Stomach (tissue), 9 donors: ENCODE measurements around the gene ELN. TPM values are rescaled to one million over a fixed set of nuclear protein-coding genes. Genes with fewer than 3 reads are reported as not detected.

Experiments used
- DNase-seq, 2 donors: peaks; one replicate each; pipeline versions ENCODE4 v3.0.0 to v3.0.0-alpha.2; 2013 to 2019
- H3K27ac ChIP-seq, 5 donors: fragments of 200-600 bp in 4 of 5; sonication (generic) in 4 of 5; one replicate each; pipeline ENCODE4 v1.5.1; 2013 to 2019; ENCODE audit warnings: mild to moderate bottlenecking in 1 of 5, moderate library complexity in 1 of 5
- H3K27me3 ChIP-seq, 3 donors: fragments of 200-600 bp; sonication (generic); one replicate each; pipeline ENCODE4 v1.5.1; 2017 to 2019; ENCODE audit warnings: mixed run types in 1 of 3
- H3K36me3 ChIP-seq, 4 donors: fragments of 200-600 bp; sonication (generic); 1 replicate in 3 of 4; 2 replicates in 1 of 4; pipeline ENCODE4 v1.5.1; 2016 to 2019
- H3K4me1 ChIP-seq, 4 donors: fragments of 200-600 bp; sonication (generic); one replicate each; pipeline ENCODE4 v1.5.1; 2016 to 2019
- H3K4me3 ChIP-seq, 4 donors: fragments of 200-600 bp; sonication (generic) in 3 of 4; one replicate each; pipeline ENCODE4 v1.5.1; 2016 to 2019; ENCODE audit warnings: mild to moderate bottlenecking in 1 of 4
- H3K9me3 ChIP-seq, 4 donors: fragments of 200-600 bp; sonication (generic); one replicate each; pipeline ENCODE4 v1.5.1; 2016 to 2019
- CTCF ChIP-seq, 7 experiments: fragments of 450-650 bp in 4 of 7; fragments of 200-600 bp in 3 of 7; sonication (generic) in 3 of 7; IDR thresholded peaks; one replicate each; pipeline ENCODE4 v1.5.1; 2016 to 2019; ENCODE audit warnings: antibody characterized with exemption in 7 of 7, control low read depth in 2 of 7, mild to moderate bottlenecking in 1 of 7
- EP300 ChIP-seq: sonication (generic); formaldehyde crosslinking; IDR thresholded peaks from one replicate; pipeline ENCODE4 v1.6.1; 2017; ENCODE audit warnings: antibody characterized with exemption
- POLR2A ChIP-seq, 4 donors: fragments of 450-650 bp; IDR thresholded peaks; one replicate each; pipeline ENCODE4 v1.6.1; 2016; ENCODE audit warnings: antibody characterized with exemption in 4 of 4, control low read depth in 2 of 4, mild to moderate bottlenecking in 1 of 4, moderate library complexity in 1 of 4
- POLR2AphosphoS5 ChIP-seq, 3 donors: sonication (generic); formaldehyde crosslinking; IDR thresholded peaks; one replicate each; pipeline ENCODE4 v1.6.1; 2016; ENCODE audit warnings: antibody characterized with exemption in 3 of 3
- WGBS, 5 donors: extraction: QIAGEN DNeasy Blood & Tissue Kit in 3 of 5; methylation state at CpG; one replicate each; pipeline versions ENCODE4 v1.1.5 to v1.1.7; 2013 to 2018; 5-methylcytosine and 5-hydroxymethylcytosine counted together
- intact Hi-C: fragments of 100-400 bp; cut with DNase I; formaldehyde crosslinking; loops from one replicate; pipeline ENCODE4 v1.15.1; 2023; ENCODE audit warnings: low total_unique reads
- polyA plus RNA-seq, 3 donors: library from polyadenylated mRNA; stranded (reverse); fragments of 200-250 nt; gene quantifications; one replicate each; pipeline ENCODE4 v1.2.3, GENCODE V29; 2013
- total RNA-seq, 5 donors: library from RNA; depleted of rRNA; stranded (reverse); fragments of >200 nt; gene quantifications; one replicate each; pipeline versions ENCODE4 v1.1.0 to v1.2.3, GENCODE V29; 2014 to 2016
- donor health status: healthy with polysubstance abuse.
- donor health status: Bipolar disorder and iron deficiency.
- donor health status: healthy.

The ELN gene
- total and polyA plus RNA-seq, 8 donors: 19.4 to 274 (median 66.5) TPM

DNA sequence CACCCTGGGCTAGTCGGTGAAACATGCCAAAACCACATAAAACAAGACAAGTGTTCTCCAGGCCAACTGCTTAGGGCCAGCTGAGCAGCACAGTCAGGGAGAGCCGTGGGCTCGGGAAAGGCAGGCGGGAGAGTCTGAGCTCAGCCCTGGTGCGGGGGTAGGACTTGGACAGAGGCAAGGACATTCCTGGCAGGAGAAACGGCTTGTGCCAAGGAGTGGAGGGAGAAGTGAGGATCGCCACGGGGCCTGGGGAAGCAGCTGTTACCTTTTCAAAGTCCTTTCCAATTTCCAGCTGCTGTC, 4.2 kb downstream of the ELN start:
- peaks cover 27 to 79% (median 66%) of the 10 kb centered on the region in 4 donors for H3K4me1 ChIP-seq
- peak overlapping the region in 4 of 5 donors; percentile 68 to 80 (median 74) for H3K27ac ChIP-seq
- peaks cover 3 to 20% (median 15%) of the 10 kb centered on the region in 4 donors for H3K36me3 ChIP-seq
- H3K9me3 ChIP-seq: no peaks in the 10 kb centered on the region
- peak in 1 of 2 donors; percentile 58 for DNase-seq
- H3K27me3 ChIP-seq: peaks cover 0 to 37% (median 17%) of the 10 kb centered on the region in 3 donors
- 12 to 31% (median 26%) methylated on average over 7 to 8 of the region's 8 CpGs for WGBS, 5 donors
- peak overlapping the region in 2 of 4 donors; percentile 7 to 66 for H3K4me3 ChIP-seq
- TF ChIP-seq CTCF (IDR thresholded peaks at IDR 0.05): no peak
- peak in 1 of 3 donors; percentile 39 for TF ChIP-seq POLR2AphosphoS5 (IDR thresholded peaks at IDR 0.05)
- intact Hi-C loops: no loop called here

DNA sequence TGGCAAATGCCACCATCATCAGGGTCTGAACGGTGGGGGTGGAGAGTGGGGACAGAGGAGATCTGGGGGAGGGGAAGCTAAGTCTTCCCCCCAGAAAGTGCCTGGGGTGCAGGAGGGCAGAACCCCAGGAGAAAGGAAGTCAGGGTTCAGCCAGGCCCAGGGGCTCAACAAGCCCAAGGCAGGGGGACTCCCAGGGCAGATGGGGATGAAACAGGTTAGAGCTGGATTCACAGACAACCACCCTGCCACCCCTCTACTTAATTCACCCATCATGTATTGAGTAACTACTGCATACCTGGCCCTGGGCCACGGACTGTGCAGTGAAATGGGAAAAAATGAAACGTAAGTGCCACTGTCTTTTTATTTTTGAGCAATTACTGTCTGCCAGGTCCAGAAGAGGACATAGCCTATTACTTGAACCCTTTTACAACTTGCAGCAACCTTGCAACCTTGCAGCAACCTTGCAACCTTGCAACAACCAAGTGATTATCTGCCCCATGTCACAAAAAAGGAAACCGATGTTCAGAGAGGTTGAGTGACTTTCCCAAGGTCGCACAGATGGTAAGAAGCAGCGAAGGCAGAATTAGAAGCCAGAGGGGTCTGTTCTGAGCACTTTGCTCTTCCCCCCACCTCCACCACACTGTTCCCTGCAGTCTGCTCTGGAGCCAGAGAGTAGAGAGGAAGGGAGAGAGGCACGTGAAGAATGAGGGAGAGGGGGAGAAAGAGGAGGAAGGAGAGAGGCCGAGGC, 4.8 kb downstream of the ELN start:
- Histone ChIP-seq H3K4me1 (peaks cover 21 to 74% (median 62%) of the 10 kb centered on the region in 4 donors), H3K4me3 (peak overlapping the region in 2 of 4 donors; percentile 7 to 66), H3K9me3 (no peaks in the 10 kb centered on the region), H3K36me3 (peaks cover 3 to 26% (median 19%) of the 10 kb centered on the region in 4 donors), H3K27ac (peak overlapping the region in 4 of 5 donors; percentile 68 to 80 (median 74)), H3K27me3 (peaks cover 0 to 31% (median 11%) of the 10 kb centered on the region in 3 donors)
- TF ChIP-seq POLR2AphosphoS5 (IDR thresholded peaks at IDR 0.05) (no peak), POLR2A (IDR thresholded peaks at IDR 0.05) (no peak), EP300 (no peak), CTCF (IDR thresholded peaks at IDR 0.05) (no peak)
- WGBS, 5 donors: 66 to 81% (median 72%) methylated on average over 8 of the region's 8 CpGs
- no peak for DNase-seq
- intact Hi-C loops: no loop called here

GRCh38 chr7:74033372-74034311, 5.7 kb downstream of the ELN start:
- intact Hi-C loops: no loop called here
- peaks cover 0 to 23% (median 3%) of the 10 kb centered on the region in 3 donors for H3K27me3 ChIP-seq
- H3K4me3 ChIP-seq: peak overlapping the region in 1 of 4 donors; percentile 66
- DNase-seq: peak; percentile 62 to 79
- no peaks in the 10 kb centered on the region for H3K9me3 ChIP-seq
- TF ChIP-seq POLR2AphosphoS5 (IDR thresholded peaks at IDR 0.05) (peak in 1 of 3 donors; percentile 19), EP300 (no peak), CTCF (IDR thresholded peaks at IDR 0.05) (no peak), POLR2A (IDR thresholded peaks at IDR 0.05) (no peak)
- 27 to 40% (median 31%) methylated on average over 24 to 37 of the region's 37 CpGs for WGBS, 5 donors
- H3K27ac ChIP-seq: peak overlapping the region; percentile 23 to 80 (median 68)
- peaks cover 21 to 74% (median 55%) of the 10 kb centered on the region in 4 donors for H3K4me1 ChIP-seq
- peaks cover 3 to 35% (median 22%) of the 10 kb centered on the region in 4 donors for H3K36me3 ChIP-seq

DNA sequence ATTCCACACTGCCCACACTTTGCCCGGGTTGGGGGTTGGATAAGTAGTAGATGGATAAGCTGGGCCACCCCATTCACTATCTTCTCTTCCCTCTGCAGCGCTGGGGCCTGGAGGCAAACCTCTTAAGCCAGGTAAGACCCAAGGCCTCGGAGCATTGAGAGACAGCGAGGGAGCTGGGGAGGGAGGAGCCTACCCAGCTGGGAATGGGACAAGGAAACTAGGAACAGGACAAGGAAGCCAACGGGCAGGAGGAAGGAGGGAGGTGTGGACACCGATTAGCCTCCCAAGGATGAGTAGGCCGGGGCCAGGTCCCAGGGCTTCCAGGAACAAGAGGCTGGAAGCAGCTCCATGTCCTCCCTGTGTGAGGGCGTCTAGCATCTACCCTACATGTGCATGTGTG, 9.6 kb downstream of the ELN start:
- Histone ChIP-seq H3K4me3 (no peak overlapping the region), H3K36me3 (peaks cover 3 to 73% (median 39%) of the 10 kb centered on the region in 4 donors), H3K9me3 (no peaks in the 10 kb centered on the region), H3K27me3 (no peaks in the 10 kb centered on the region), H3K27ac (peak overlapping the region in 4 of 5 donors; percentile 37 to 72 (median 57)), H3K4me1 (peaks cover 20 to 59% (median 35%) of the 10 kb centered on the region in 4 donors)
- intact Hi-C loops: no loop called here
- WGBS, 5 donors: 64 to 84% (median 75%) methylated on average over 8 of the region's 8 CpGs
- no peak for TF ChIP-seq CTCF (IDR thresholded peaks at IDR 0.05)
- TF ChIP-seq POLR2A (IDR thresholded peaks at IDR 0.05): no peak
- TF ChIP-seq EP300: no peak
- no peak for TF ChIP-seq POLR2AphosphoS5 (IDR thresholded peaks at IDR 0.05)
- no peak for DNase-seq
